HepG2 (cell line): ENCODE results near the gene SNCAIP. TPM values are rescaled to one million over a fixed set of nuclear protein-coding genes. Genes with fewer than 3 reads are reported as not detected.

Source experiments
- ATAC-seq: fragments of 200-7000 bp; cut with Tn5 transposase; 3 replicates; pipeline ENCODE4 v1.9.1; 2020; ENCODE audit warnings: mild to moderate bottlenecking, moderate library complexity
- BruUV-seq: library from RNA; stranded (reverse); fragments of 400-500 nt; replicated peaks from 2 replicates; lab custom pipeline; 2021; lab: Mats Ljungman, UMichigan
- CTCF ChIA-PET: fragments of 300-600 bp; formaldehyde crosslinking; extraction: SDS; loops from one replicate; lab custom pipeline; 2021; ENCODE audit warnings: low total read pairs, inconsistent platforms, low intra/inter-chr PET ratio; lab: Yijun Ruan, JAX
- POLR2A ChIA-PET: fragments of 350-600 bp; sonication (Branson Sonifier 250); formaldehyde crosslinking; loops from one replicate; lab custom pipeline; 2020; ENCODE audit warnings: antibody characterized with exemption, inconsistent platforms; lab: Yijun Ruan, JAX
- DNase-seq: peaks from one replicate; pipeline ENCODE4 v3.0.0-alpha.2; 2015; ENCODE audit warnings: low spot score
- FAIRE-seq: peaks from 3 replicates; lab custom pipeline; 2011; peaks lifted over from hg19 to GRCh38; lab: Jason Lieb, UNC
- H2AFZ ChIP-seq: one replicate; pipeline ENCODE4 v1.6.1; 2011; ENCODE audit warnings: low read length, inconsistent platforms
- H3K27ac ChIP-seq: fragments of 300-600 bp; 3 replicates; pipeline ENCODE4 v1.8.0; 2011; ENCODE audit warnings: mixed run types, mild to moderate bottlenecking, mixed read lengths, low read length, inconsistent platforms; ENCODE audit not compliant: insufficient read depth; ENCODE audit errors: extremely low read length
- H3K27me3 ChIP-seq, 2 experiments: fragments of 200-600 bp in 1 of 2; 2 replicates in 1 of 2; 3 replicates in 1 of 2; pipeline versions ENCODE4 v1.6.0 to v1.8.0; 2011; ENCODE audit warnings: low read length in 2 of 2, mild to moderate bottlenecking in 2 of 2, moderate library complexity in 2 of 2, inconsistent platforms in 1 of 2; ENCODE audit not compliant: insufficient read depth in 2 of 2, control insufficient read depth in 1 of 2
- H3K36me3 ChIP-seq, 2 experiments: fragments of 200-600 bp in 1 of 2; replicated peaks in 1 of 2; 2 replicates in 1 of 2; 3 replicates in 1 of 2; pipeline versions ENCODE4 v1.5.1 to v1.8.0; 2011; ENCODE audit warnings: low read length in 2 of 2, inconsistent platforms in 1 of 2; ENCODE audit not compliant: insufficient read depth in 2 of 2, control insufficient read depth in 1 of 2
- H3K4me1 ChIP-seq: 2 replicates; pipeline ENCODE4 v1.5.1; 2012; ENCODE audit warnings: low read length, inconsistent platforms; ENCODE audit not compliant: insufficient read depth
- H3K4me2 ChIP-seq: 2 replicates; pipeline ENCODE4 v1.6.0; 2011; ENCODE audit warnings: low read depth, low read length, inconsistent platforms
- H3K4me3 ChIP-seq, 3 experiments: fragments of 200-600 bp in 1 of 3; sonication (generic), shearing (Covaris generic) in 1 of 3; replicated peaks in 1 of 3; 2 replicates each; pipeline ENCODE4 v1.5.1; 2011 to 2016; ENCODE audit warnings: low read length in 3 of 3, inconsistent platforms in 2 of 3, low read depth in 2 of 3, mild to moderate bottlenecking in 2 of 3, control low read depth in 1 of 3, mixed read lengths in 1 of 3; ENCODE audit not compliant: insufficient read depth in 1 of 3
- H3K79me2 ChIP-seq: one replicate; pipeline ENCODE4 v1.6.1; 2011; ENCODE audit warnings: low read length, inconsistent platforms; ENCODE audit not compliant: insufficient read depth
- H3K9ac ChIP-seq: 2 replicates; pipeline ENCODE4 v1.6.0; 2011; ENCODE audit warnings: mild to moderate bottlenecking, low read depth, low read length, inconsistent platforms; ENCODE audit not compliant: insufficient read depth
- H3K9me3 ChIP-seq: 2 replicates; pipeline ENCODE4 v1.5.1; 2012; ENCODE audit warnings: mild to moderate bottlenecking, low read length
- H4K20me1 ChIP-seq: 2 replicates; pipeline ENCODE4 v1.6.0; 2011; ENCODE audit warnings: inconsistent platforms, mild to moderate bottlenecking, low read length, moderate library complexity; ENCODE audit not compliant: insufficient read depth
- CAMTA2 ChIP-seq: sonication (generic); formaldehyde crosslinking; IDR thresholded peaks from 2 replicates; pipeline ENCODE4 v1.4.0; 2020; ENCODE audit warnings: mild to moderate bottlenecking, missing genetic modification reagents, borderline replicate concordance
- RAD21 ChIP-seq: fragments of 450-650 bp; formaldehyde crosslinking; IDR thresholded peaks from 2 replicates; pipeline ENCODE4 v1.5.0; 2020; ENCODE audit warnings: mild to moderate bottlenecking
- ZBTB38 ChIP-seq: sonication (generic); formaldehyde crosslinking; IDR thresholded peaks from 2 replicates; pipeline ENCODE4 v1.5.1; 2020; ENCODE audit warnings: mild to moderate bottlenecking, missing genetic modification reagents
- ZNF225 ChIP-seq: sonication (generic); formaldehyde crosslinking; IDR thresholded peaks from 2 replicates; pipeline ENCODE4 v1.4.0; 2020; ENCODE audit warnings: mild to moderate bottlenecking, missing genetic modification reagents
- ZNF34 ChIP-seq: sonication (generic); formaldehyde crosslinking; IDR thresholded peaks from 2 replicates; pipeline ENCODE4 v1.4.0; 2020; ENCODE audit warnings: mild to moderate bottlenecking, missing genetic modification reagents, borderline replicate concordance
- ZNF761 ChIP-seq: sonication (generic); formaldehyde crosslinking; conservative IDR thresholded peaks from 2 replicates; pipeline ENCODE4 v1.4.0; 2020; ENCODE audit warnings: mild to moderate bottlenecking, missing genetic modification reagents
- in situ Hi-C: cut with HindIII; loops from 2 replicates; pipeline ENCODE4 v1.10.0; 2017; ENCODE audit warnings: low pct_unique_long_range_greater_than_20kb; ENCODE audit not compliant: extremely low pct_ligation_motif_present
- intact Hi-C: fragments of 100-400 bp; cut with micrococcal nuclease; formaldehyde crosslinking; loops from one replicate; pipeline ENCODE4 v1.10.0; 2022; ENCODE audit not compliant: unreplicated experiment
- polyA plus RNA-seq, 8 experiments: library from polyadenylated mRNA; depleted of rRNA in 3 of 8; stranded (reverse) in 7 of 8; unstranded in 1 of 8; fragments of >200 nt; fragmentation: Illumina TruSeq in 4 of 8; extraction: Trizol in 4 of 8; gene quantifications; 2 replicates each; pipeline versions ENCODE4 v1.2.1 to v1.2.3, GENCODE V29; 2011 to 2016; ENCODE audit warnings: low read depth in 4 of 8, missing spikeins in 1 of 8, mixed read lengths in 1 of 8; ENCODE audit not compliant: insufficient read depth in 1 of 8
- total RNA-seq, 5 experiments: library from RNA; depleted of rRNA; stranded (reverse); fragments of >200 nt; fragmentation: Illumina TruSeq; extraction: Trizol; gene quantifications; 2 replicates each; pipeline ENCODE4 v1.2.3, GENCODE V29; 2016; ENCODE audit warnings: low read depth in 1 of 5
- TF ChIP-seq, protein P1 (sequence below): IDR thresholded peaks from 2 replicates; pipeline ENCODE4 v1.6.1; 2012; ENCODE audit warnings: low read length, improper control_type of control experiment
- TF ChIP-seq, protein P2 (sequence below): sonication (generic); formaldehyde crosslinking; IDR thresholded peaks from 2 replicates; pipeline ENCODE4 v1.4.0; 2020; ENCODE audit warnings: mild to moderate bottlenecking, missing genetic modification reagents
- TF ChIP-seq, protein P3 (sequence below): sonication (generic); formaldehyde crosslinking; IDR thresholded peaks from 2 replicates; pipeline ENCODE4 v1.4.0; 2020; ENCODE audit warnings: mild to moderate bottlenecking, missing genetic modification reagents

Gene SNCAIP
- total and polyA plus RNA-seq, 2 of the 13 experiments (the other 11 are each of a cell fraction or from before 2014, with no cell fraction given): not detected

GRCh38 chr5:122371511-122372151, 59.6 kb downstream of the SNCAIP start (continued):
- TF ChIP-seq, protein P1, sequence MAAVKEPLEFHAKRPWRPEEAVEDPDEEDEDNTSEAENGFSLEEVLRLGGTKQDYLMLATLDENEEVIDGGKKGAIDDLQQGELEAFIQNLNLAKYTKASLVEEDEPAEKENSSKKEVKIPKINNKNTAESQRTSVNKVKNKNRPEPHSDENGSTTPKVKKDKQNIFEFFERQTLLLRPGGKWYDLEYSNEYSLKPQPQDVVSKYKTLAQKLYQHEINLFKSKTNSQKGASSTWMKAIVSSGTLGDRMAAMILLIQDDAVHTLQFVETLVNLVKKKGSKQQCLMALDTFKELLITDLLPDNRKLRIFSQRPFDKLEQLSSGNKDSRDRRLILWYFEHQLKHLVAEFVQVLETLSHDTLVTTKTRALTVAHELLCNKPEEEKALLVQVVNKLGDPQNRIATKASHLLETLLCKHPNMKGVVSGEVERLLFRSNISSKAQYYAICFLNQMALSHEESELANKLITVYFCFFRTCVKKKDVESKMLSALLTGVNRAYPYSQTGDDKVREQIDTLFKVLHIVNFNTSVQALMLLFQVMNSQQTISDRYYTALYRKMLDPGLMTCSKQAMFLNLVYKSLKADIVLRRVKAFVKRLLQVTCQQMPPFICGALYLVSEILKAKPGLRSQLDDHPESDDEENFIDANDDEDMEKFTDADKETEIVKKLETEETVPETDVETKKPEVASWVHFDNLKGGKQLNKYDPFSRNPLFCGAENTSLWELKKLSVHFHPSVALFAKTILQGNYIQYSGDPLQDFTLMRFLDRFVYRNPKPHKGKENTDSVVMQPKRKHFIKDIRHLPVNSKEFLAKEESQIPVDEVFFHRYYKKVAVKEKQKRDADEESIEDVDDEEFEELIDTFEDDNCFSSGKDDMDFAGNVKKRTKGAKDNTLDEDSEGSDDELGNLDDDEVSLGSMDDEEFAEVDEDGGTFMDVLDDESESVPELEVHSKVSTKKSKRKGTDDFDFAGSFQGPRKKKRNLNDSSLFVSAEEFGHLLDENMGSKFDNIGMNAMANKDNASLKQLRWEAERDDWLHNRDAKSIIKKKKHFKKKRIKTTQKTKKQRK: no peak
- TF ChIP-seq, protein P2, sequence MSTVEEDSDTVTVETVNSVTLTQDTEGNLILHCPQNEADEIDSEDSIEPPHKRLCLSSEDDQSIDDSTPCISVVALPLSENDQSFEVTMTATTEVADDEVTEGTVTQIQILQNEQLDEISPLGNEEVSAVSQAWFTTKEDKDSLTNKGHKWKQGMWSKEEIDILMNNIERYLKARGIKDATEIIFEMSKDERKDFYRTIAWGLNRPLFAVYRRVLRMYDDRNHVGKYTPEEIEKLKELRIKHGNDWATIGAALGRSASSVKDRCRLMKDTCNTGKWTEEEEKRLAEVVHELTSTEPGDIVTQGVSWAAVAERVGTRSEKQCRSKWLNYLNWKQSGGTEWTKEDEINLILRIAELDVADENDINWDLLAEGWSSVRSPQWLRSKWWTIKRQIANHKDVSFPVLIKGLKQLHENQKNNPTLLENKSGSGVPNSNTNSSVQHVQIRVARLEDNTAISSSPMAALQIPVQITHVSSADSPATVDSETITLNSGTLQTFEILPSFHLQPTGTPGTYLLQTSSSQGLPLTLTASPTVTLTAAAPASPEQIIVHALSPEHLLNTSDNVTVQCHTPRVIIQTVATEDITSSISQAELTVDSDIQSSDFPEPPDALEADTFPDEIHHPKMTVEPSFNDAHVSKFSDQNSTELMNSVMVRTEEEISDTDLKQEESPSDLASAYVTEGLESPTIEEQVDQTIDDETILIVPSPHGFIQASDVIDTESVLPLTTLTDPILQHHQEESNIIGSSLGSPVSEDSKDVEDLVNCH: no peak

GRCh38 chr5:122374110-122374509, 62.1 kb downstream of the SNCAIP start:
- no peak overlapping the region for H3K4me3 ChIP-seq
- no peak overlapping the region for H3K9ac ChIP-seq
- POLR2A ChIA-PET: no interaction called here
- no peak overlapping the region for H3K27ac ChIP-seq
- H3K4me2 ChIP-seq: no peak overlapping the region
- no peak for FAIRE-seq
- no peaks in the 10 kb centered on the region for H4K20me1 ChIP-seq
- intact Hi-C loops (no loop called here), in situ Hi-C loops (no loop called here)
- CTCF ChIA-PET: no interaction called here
- no peak overlapping the region for H2AFZ ChIP-seq
- no peaks in the 10 kb centered on the region for H3K9me3 ChIP-seq
- no peak for DNase-seq
- H3K79me2 ChIP-seq: no peaks in the 10 kb centered on the region
- ATAC-seq: no peak
- H3K36me3 ChIP-seq: no peaks in the 10 kb centered on the region
- no peaks in the 10 kb centered on the region for H3K4me1 ChIP-seq
- no peaks in the 10 kb centered on the region for H3K27me3 ChIP-seq
- no TSS peak for BruUV-seq
- TF ChIP-seq, protein P1: no peak
- TF ChIP-seq, protein P3, sequence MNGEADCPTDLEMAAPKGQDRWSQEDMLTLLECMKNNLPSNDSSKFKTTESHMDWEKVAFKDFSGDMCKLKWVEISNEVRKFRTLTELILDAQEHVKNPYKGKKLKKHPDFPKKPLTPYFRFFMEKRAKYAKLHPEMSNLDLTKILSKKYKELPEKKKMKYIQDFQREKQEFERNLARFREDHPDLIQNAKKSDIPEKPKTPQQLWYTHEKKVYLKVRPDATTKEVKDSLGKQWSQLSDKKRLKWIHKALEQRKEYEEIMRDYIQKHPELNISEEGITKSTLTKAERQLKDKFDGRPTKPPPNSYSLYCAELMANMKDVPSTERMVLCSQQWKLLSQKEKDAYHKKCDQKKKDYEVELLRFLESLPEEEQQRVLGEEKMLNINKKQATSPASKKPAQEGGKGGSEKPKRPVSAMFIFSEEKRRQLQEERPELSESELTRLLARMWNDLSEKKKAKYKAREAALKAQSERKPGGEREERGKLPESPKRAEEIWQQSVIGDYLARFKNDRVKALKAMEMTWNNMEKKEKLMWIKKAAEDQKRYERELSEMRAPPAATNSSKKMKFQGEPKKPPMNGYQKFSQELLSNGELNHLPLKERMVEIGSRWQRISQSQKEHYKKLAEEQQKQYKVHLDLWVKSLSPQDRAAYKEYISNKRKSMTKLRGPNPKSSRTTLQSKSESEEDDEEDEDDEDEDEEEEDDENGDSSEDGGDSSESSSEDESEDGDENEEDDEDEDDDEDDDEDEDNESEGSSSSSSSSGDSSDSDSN (CRISPR knock-in tag): no peak
- TF ChIP-seq CAMTA2 (CRISPR knock-in tag) (no peak), ZBTB38 (no peak), RAD21 (CRISPR knock-in tag) (no peak), ZNF34 (no peak), ZNF225 (no peak), ZNF761 (CRISPR knock-in tag) (no peak)
